Stimulated activated effector memory CD8-positive, alpha-beta T cell treated with anti-CD3 and anti-CD28 coated beads, Interleukin-12 subunit alpha, Interleukin-12 subunit beta, amount 100 ng/mL, for 72 hours (primary cell): ENCODE measurements around the gene STS.

Source experiments
- ATAC-seq: fragments of 150-1000 bp; cut with Tn5 transposase; 2 replicates; pipeline ENCODE4 v1.10.0; 2021
- DNase-seq, 2 donors: peaks; one replicate each; pipeline ENCODE4 v3.0.0; 2021 to 2022; ENCODE audit warnings: low spot score in 2 of 2
- H3K27ac Mint-ChIP-seq: one replicate; pipeline ENCODE4 v1.8.0; 2022; ENCODE audit warnings: mild to moderate bottlenecking, mixed read lengths
- H3K36me3 Mint-ChIP-seq: one replicate; pipeline ENCODE4 v1.8.0; 2022; ENCODE audit warnings: mild to moderate bottlenecking, mixed read lengths
- H3K4me1 Mint-ChIP-seq: one replicate; pipeline ENCODE4 v1.8.0; 2022; ENCODE audit warnings: mixed read lengths
- H3K4me3 Mint-ChIP-seq: one replicate; pipeline ENCODE4 v1.8.0; 2022; ENCODE audit warnings: mild to moderate bottlenecking, mixed read lengths
- H3K9me3 Mint-ChIP-seq: one replicate; pipeline ENCODE4 v1.8.0; 2022; ENCODE audit warnings: mixed read lengths

STS gene

GRCh38 chrX:7127056-7127455 is 20.5 kb upstream of the STS start:
- no peaks in the 10 kb centered on the region for H3K9me3 Mint-ChIP-seq
- DNase-seq = no peak
- no peak overlapping the region for H3K4me3 Mint-ChIP-seq
- no peak for ATAC-seq
- H3K36me3 Mint-ChIP-seq = peaks cover 9% of the 10 kb centered on the region
- no peak overlapping the region for H3K27ac Mint-ChIP-seq
- H3K4me1 Mint-ChIP-seq = no peaks in the 10 kb centered on the region

DNA sequence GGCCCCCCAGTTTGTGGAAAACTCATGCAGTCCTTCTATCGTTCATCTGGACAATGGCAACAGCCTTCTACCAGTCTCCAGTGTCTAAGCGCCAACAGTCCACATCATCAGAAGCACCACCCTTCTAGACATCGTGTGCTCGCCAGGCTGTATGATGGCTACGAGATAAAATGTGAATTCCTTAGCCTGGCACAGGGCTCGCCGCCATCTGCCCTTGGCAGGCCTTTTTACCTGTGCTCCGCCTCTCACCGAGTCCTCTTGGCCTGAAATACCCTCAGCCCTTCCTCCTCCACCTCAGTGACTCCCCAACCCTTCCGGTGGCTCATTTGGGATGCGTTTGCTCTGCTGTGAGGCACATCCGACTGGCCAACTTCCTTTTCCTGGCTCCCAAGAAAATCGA is 15.9 kb upstream of the STS start:
- Mint-ChIP-seq H3K9me3 (no peaks in the 10 kb centered on the region), H3K4me1 (peaks cover 18% of the 10 kb centered on the region), H3K36me3 (no peaks in the 10 kb centered on the region), H3K4me3 (no peak overlapping the region), H3K27ac (peak overlapping the region; percentile 20)
- ATAC-seq (no peak), DNase-seq (no peak)

DNA sequence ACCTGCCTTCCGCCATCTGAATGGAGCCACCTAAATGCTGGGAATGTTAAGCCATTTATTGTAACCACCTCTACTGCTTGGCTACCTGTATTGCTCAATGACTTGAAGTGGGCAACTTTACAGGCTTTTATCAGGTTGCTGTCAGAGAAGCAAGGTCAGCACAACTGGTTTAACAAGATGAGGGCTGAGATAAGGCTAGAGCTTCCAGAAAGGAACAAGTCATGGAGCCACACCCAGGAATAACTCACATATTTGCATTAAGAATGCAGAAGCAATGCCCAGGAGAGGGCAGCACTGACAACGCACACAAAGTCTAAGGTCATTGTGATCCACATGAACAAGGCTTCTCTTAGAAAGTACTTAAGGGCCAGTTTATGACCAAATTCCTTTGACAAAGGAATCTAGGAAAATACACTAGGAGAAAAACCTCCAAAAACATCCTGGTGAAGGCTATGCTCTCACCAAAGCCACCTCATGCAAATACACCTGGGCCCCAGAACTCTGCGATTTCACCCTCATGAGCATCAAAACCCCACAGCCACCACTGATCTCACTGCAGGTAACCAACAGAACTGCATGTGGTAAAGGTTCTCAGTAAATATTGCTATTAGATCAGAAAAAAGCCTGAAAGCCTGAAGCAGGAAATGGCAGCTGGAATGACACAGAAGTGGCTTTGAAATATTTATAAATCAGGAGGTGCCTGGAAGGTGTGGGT is 15.0 kb upstream of the STS start:
- Mint-ChIP-seq H3K4me1 (peaks cover 18% of the 10 kb centered on the region), H3K36me3 (no peaks in the 10 kb centered on the region), H3K4me3 (no peak overlapping the region), H3K9me3 (no peaks in the 10 kb centered on the region), H3K27ac (peak overlapping the region; percentile 20)
- DNase-seq (no peak), ATAC-seq (no peak)

GRCh38 chrX:7133050-7133440 is 14.5 kb upstream of the STS start:
- Mint-ChIP-seq H3K27ac (peak overlapping the region; percentile 20), H3K4me1 (peaks cover 18% of the 10 kb centered on the region), H3K9me3 (no peaks in the 10 kb centered on the region), H3K36me3 (no peaks in the 10 kb centered on the region), H3K4me3 (no peak overlapping the region)
- DNase-seq = no peak
- no peak for ATAC-seq

- Mint-ChIP-seq H3K4me1 (peaks cover 18% of the 10 kb centered on the region), H3K9me3 (no peaks in the 10 kb centered on the region), H3K4me3 (no peak overlapping the region), H3K36me3 (no peaks in the 10 kb centered on the region), H3K27ac (no peak overlapping the region)
- ATAC-seq = no peak
- no peak for DNase-seq
Observed at GRCh38 chrX:7134981-7135380, 12.5 kb upstream of the STS start.

GRCh38 chrX:7139202-7140081 is 8.1 kb upstream of the STS start:
- H3K4me3 Mint-ChIP-seq = no peak overlapping the region
- no peak for DNase-seq
- H3K27ac Mint-ChIP-seq = no peak overlapping the region
- H3K4me1 Mint-ChIP-seq = peaks cover 8% of the 10 kb centered on the region
- no peak for ATAC-seq
- no peaks in the 10 kb centered on the region for H3K36me3 Mint-ChIP-seq
- H3K9me3 Mint-ChIP-seq = no peaks in the 10 kb centered on the region

DNA sequence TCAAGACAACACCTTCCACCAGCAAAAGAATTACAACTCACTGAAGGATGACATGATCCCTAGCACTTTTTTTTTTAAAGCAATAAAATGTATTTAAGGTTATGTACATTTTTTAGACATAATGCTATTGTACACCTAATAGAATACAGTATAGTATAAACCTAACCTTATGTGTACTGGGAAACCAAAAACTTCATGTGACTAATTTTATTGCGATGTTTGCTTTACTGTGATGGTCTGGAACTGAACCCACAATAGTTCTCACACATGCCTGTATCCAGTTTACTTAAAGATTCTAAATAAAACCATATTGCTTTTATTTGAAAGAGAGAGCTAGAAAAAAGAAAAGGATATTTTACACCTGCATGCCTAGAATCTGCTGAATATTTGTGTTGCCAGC is 4.4 kb upstream of the STS start:
- no peak for ATAC-seq

DNA sequence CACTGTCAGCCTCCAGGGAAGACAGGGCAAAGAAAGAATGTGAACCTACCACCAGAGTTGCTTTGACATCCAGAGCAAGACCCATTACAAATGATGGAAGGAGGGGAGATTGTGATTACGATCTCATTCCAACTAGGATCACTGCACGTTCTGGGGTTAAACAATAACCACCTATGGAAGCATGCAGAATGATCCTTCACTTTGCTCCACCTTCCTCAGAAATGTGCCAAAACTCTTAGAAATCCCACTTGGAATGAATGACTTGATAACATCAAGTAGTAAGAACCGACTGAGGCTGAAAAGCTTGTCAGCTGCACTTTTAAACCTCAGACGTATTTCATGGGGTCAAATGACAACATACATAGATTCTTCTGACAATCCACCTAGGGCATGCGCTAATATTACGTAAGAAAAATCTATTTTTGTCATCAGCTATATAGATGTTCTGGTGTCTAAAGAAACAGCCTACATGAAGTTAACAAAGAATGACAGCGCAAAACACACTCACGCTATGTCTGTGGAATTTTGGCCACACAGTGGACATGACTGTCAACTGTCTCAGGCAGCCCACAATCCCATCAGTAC is 3.5 kb upstream of the STS start:
- peaks cover 7% of the 10 kb centered on the region for H3K4me1 Mint-ChIP-seq
- peaks cover 24% of the 10 kb centered on the region for H3K36me3 Mint-ChIP-seq
- no peaks in the 10 kb centered on the region for H3K9me3 Mint-ChIP-seq
- no peak overlapping the region for H3K27ac Mint-ChIP-seq
- DNase-seq (no peak), ATAC-seq (no peak)
- no peak overlapping the region for H3K4me3 Mint-ChIP-seq

More for the DNA sequence above, 4.4 kb upstream of the STS start:
- no peak for DNase-seq
- H3K4me1 Mint-ChIP-seq = peaks cover 7% of the 10 kb centered on the region
- no peak overlapping the region for H3K4me3 Mint-ChIP-seq
- H3K36me3 Mint-ChIP-seq = peaks cover 14% of the 10 kb centered on the region
- H3K27ac Mint-ChIP-seq = no peak overlapping the region
- no peaks in the 10 kb centered on the region for H3K9me3 Mint-ChIP-seq

DNA sequence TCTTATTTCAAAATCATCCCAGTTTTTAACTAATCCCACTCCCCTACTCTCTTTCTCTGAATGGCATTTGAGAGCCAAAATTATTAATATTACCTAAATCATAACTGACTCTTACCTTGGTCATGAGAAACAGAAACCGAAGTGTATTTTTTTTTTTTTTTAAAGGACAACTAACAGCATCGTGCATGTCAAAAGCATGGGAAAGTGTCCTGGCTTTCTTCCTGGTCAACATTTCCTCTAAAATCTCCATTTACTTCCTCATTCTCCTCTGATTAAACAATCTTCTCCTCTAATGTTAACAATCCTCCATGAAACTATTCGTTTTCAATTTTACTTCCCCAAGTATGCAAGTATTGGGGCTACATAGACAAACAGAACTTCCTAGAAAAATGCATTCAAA is 2.1 kb upstream of the STS start:
- no peak overlapping the region for H3K4me3 Mint-ChIP-seq
- peaks cover 7% of the 10 kb centered on the region for H3K4me1 Mint-ChIP-seq

GRCh38 chrX:7146020-7146702 is 1.4 kb upstream of the STS start:
- peak overlapping the region; percentile 71 for H3K4me3 Mint-ChIP-seq
- H3K9me3 Mint-ChIP-seq = no peaks in the 10 kb centered on the region
- peaks cover 25% of the 10 kb centered on the region for H3K36me3 Mint-ChIP-seq
- ATAC-seq (no peak), DNase-seq (no peak)
- no peak overlapping the region for H3K27ac Mint-ChIP-seq
- H3K4me1 Mint-ChIP-seq = peaks cover 7% of the 10 kb centered on the region

More for the DNA sequence above, 2.1 kb upstream of the STS start:
- no peak overlapping the region for H3K27ac Mint-ChIP-seq
- no peak for DNase-seq
- no peaks in the 10 kb centered on the region for H3K9me3 Mint-ChIP-seq
- ATAC-seq = no peak
- H3K36me3 Mint-ChIP-seq = peaks cover 25% of the 10 kb centered on the region

GRCh38 chrX:7146703-7147412 is 654 bp upstream of the STS start:
- DNase-seq (peak in 1 of 2 donors; percentile 1), ATAC-seq (peak; percentile 32)
- H3K27ac Mint-ChIP-seq = peak overlapping the region; percentile 85
- H3K4me3 Mint-ChIP-seq = peak overlapping the region; percentile 71
- H3K36me3 Mint-ChIP-seq = peaks cover 25% of the 10 kb centered on the region
- H3K9me3 Mint-ChIP-seq = no peaks in the 10 kb centered on the region
- peaks cover 7% of the 10 kb centered on the region for H3K4me1 Mint-ChIP-seq

DNA sequence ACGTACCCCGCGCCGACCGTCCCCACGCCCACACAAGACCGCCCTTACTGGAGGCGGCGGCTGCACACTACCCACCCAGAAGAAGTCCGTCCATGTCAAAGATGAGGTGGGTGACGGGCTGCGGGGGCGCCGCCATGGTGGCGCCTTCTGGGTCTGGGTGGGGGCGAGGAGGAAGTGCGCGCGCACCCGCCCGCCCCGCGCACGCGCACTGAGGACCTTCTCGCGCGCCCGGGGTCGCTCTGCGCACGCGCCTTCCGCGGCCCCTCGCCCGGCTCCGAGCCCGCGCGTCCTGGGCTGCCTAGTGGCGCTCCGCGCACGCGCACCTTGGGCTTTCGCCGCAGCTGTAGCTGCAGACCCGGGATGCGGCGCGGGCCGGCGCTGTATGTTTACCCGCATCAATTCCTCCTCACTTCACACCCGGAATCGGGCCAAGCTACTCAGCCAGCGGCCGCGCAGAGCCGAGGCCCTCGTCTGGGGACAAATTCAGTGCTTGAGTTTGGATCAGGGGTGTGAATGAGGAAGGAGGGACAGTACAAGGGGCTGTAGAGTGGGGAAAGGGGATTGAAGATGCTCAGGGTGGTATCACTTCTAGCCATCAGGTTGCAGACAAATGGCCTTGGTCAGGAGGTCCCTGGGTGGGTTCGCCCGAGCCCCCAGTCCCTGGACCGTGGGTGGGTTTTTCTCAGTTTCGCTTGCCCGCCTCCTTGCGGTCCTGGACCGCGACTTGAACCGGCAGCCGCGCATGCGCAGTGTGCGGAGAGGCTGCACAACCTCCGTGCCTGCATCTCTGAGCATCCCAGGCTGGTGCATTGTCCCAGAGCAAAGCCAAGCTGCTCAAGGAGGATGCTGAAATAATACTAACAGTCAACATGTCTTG is 704 bp downstream of the STS start, which contains the start of gene PUDP:
Gene PUDP, minus strand, starts transcription at position 176 of the 877 bp plus-strand sequence. Its CDS starts 40 bp downstream, at position 136.
- Mint-ChIP-seq H3K9me3 (no peaks in the 10 kb centered on the region), H3K4me1 (peaks cover 7% of the 10 kb centered on the region), H3K36me3 (peaks cover 25% of the 10 kb centered on the region), H3K27ac (peak within 1 kb of the TSS; percentile 85), H3K4me3 (peak within 1 kb of the TSS; percentile 71)
- ATAC-seq (peak; percentile 91), DNase-seq (peak; percentile 74 to 82)

DNA sequence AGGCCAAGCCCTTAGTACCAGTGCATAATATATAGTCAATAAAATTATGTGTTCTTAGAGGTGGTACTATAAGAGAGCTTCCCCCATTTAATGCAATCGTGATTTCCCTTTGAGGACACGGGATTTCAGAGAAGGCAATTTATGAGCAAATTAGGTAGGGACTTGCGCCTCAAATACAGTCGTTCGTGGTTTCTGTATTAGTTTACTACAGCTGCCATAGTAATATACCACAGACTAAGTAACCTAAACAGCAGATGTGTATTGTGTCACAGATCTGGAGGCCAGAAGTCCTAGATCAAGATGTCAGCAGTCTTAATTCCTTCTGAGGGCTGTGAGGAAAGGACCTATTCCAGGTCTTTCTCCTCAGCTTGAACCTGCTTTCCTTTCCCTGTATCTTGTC is 1.9 kb downstream of the STS start:
- no peaks in the 10 kb centered on the region for H3K9me3 Mint-ChIP-seq
- no peak for ATAC-seq
- DNase-seq = no peak
- H3K36me3 Mint-ChIP-seq = peaks cover 25% of the 10 kb centered on the region
- no peak overlapping the region for H3K4me3 Mint-ChIP-seq
- no peak overlapping the region for H3K27ac Mint-ChIP-seq
- peaks cover 7% of the 10 kb centered on the region for H3K4me1 Mint-ChIP-seq

DNA sequence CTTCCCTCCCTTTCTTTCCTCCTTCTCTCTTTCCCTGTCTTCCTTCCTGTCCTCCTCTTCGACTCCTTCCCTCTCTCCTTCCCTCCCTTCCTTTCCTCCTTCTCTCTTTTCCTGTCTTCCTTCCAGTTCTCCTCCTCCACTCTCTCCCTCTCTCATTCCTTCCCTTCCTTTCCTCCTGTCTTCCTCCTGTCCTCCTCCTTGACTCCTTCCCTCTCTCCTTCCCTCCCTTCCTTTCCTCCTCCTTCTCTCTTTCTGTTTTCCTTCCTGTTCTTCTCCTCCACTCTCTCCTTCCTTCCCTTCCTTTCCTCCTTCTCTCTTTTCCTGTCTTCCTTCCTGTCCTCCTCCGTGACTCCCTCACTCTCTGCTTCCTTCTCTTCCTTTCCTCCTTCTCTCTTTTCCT is 5.7 kb downstream of the STS start:
- peak overlapping the region; percentile 56 for H3K27ac Mint-ChIP-seq
- no peak for ATAC-seq
- no peaks in the 10 kb centered on the region for H3K4me1 Mint-ChIP-seq
- peaks cover 9% of the 10 kb centered on the region for H3K36me3 Mint-ChIP-seq
- no peaks in the 10 kb centered on the region for H3K9me3 Mint-ChIP-seq
- DNase-seq = no peak
- no peak overlapping the region for H3K4me3 Mint-ChIP-seq
